Effector CD8-positive, alpha-beta T cell (primary cell): ENCODE results near the gene LARP7.
"Not testable (repeated sequence)": the region's sequence is repeated elsewhere in the genome, so short reads cannot be mapped to it uniquely, and the experiment has no call there.

Experiments
- DNase-seq: peaks from one replicate; lab custom pipeline; 2025; lab: John Stamatoyannopoulos, UW

Gene LARP7

DNA sequence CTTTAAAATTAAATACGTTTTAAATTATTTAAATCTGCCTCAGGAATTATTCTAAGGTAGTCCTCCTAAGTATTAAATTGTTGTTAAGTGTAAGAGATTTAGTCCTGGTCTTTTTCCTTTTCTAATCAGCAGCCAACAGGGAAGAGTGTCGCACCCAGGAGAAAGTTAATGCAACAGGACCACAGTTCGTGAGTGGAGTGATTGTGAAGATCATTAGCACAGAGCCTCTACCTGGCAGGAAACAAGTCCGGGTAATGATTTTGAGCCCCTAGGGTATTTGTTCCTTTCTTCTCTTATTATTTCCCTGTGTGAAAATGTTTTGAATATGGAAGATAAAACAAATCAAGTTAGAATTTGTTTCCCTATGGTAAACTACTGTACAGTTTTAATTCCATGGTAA lies 13.4 kb downstream of the LARP7 start:
- no peak for DNase-seq

DNA sequence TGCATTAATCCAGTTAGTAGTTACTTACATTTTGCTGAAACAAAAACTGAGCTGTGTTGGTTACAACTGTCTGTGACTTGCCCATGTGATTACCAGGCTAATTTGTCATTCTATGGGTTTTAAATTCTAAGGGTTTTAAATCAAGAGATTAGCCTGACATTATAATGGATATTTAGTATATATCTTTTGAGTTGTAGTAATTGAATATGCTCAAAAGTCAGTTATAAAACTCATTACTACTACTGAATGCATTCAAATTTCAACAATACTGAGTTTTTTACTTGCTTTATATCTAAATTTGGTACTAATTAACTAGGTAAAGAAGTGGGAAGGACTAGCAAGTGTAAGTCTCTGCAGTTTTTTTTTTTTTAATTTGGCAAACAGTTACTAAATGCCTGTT lies 14.7 kb downstream of the LARP7 start:
- DNase-seq = no peak

DNA sequence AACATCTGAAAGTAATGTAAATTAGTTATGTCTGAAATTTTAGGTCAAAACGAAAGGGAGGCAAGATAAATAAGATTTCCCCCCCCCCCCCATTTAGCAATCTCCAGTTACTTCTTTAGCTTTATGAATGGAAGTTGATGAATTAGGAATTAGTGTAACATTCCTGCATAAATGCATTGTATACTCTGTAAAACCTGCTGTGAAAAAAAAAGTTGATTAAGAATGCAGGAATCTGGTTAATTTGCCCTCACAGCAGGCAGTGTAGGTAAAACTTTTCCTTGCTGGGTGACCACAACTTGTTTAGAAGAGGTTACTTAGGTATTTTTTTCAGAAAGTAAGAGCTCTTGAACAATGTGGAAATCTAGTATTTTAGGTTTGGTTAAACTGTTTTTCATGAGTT lies 15.3 kb downstream of the LARP7 start:
- DNase-seq = no peak

DNA sequence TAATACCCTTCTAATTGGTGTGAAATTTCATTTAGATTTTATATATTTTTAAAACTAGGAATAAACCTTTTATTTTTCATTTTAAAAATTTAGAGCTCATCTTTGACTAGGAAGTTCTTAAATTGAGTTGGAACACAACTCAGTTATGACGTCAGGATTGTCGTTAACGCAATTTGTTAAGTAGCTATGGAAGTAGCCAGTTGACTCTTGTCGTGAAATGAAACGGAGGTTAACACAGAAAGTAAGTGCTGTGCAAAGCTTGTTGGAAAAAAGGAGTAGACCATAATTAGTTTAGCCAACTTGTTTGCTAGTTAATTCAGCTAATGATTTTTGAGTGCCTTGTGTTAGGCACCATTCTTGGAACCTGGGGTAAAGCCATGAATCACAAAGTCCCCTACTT lies 18.3 kb downstream of the LARP7 start:
- DNase-seq = no peak

DNA sequence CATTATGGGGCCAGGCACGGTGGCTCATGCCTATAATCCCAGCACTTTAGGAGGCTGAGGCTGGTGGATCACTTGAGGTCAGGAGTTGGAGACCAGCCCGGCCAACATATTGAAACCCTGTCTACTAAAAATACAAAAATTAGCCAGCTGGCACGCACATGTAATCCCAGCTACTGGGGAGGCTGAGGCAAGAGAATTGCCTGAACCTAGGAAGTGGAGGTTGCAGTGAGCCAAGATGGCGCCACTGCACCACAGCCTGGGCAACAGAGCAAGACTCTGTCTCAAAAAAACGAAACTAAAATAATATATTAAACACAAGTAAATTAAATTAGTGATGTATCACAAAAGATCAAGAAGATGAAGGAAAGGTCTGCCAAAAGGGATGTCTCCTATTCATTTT lies 19.2 kb downstream of the LARP7 start:
- DNase-seq = not testable (repeated sequence)

DNA sequence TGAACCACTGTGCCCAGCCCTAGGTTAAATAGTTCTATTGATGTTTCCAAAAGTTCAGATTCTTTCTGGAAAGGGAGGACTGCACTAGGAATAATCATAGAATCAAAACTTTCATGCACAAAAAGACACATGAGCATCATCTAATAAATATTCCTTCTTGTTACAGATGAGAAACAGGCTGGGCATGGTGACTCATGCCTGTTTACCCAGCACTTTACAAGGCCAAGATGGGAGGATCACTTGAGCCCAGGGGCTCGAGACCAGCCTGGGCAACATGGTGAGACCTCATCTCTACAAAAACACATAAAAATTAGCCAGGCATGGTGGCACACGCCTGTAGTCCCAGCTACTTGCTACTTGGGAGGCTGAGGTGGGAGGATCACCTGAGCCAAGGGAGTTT lies 27.7 kb downstream of the LARP7 start:
- no peak for DNase-seq

DNA sequence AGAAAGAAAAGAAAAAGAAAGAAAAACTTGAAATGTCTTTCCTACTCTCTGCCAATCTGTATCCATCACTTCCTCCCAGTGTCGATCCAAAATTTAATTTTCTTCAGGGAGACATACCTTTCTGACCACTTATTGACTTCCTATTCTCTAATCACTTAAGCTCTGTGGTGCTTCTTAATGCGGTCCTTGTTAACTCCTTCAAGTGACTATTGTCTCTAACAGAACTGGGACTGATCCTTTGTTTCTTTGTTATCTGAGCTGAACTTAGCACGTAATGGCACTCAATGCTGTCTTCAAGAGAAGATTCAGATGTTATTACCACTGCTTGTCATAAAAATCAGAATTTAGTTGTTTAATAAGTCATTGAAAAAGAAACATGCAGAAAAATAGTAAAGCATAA lies 31.2 kb downstream of the LARP7 start:
- no peak for DNase-seq

DNA sequence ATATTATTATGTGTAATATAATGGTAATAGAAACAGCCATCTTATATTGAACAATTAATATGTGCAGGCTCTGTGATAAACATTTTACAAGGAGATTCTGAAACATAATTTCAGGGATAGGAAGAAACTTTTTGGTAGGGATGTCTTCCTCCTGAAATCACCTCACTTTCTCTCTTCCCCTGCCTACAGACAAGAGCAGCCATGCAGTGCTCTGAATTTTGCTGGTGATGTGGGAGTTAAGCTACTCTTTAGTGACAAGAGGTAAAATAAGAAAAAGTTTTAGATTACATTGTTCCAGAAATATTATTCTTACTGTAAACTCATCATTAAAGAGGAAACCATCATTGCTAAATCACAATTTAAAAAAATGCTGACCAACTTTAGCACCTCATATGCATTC lies 36.1 kb downstream of the LARP7 start:
- DNase-seq = no peak

DNA sequence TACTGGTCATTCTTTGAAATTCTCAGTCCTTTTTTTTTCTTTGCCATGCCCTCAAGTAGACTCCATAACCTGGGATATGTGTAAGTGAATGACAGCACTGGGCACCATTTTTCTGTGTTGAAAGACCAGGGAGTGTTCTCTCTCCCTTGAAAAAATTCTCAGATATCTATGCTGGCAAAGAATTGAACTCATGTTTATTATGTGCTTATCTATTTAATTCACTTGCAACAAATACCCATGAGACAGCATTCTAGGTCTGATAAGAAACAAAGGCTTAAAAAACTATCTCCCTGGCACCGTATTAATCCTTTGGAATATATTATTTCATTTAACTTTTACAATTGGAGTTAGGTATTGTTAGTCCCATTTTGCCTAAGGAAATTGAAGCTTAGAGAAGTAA lies 36.7 kb downstream of the LARP7 start:
- no peak for DNase-seq

DNA sequence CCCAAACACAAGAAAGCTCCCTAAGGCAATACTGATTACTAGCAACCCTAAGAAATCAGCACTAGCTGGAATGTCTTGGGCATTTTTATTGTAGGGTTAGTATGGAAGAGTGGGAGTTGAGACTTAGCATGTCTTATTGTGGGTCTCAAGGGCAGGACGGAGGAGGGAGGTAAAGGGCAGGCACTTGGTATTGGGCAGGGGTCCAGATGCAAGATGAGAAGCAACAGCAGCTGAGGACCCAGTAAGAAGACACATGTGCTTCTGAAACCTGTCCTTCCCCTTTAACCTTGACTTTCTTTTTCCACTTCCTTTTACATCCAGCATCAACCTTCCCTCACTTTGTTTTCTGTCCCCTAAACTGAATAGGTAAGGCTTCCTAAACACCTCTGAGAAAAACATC lies 37.4 kb downstream of the LARP7 start:
- no peak for DNase-seq

DNA sequence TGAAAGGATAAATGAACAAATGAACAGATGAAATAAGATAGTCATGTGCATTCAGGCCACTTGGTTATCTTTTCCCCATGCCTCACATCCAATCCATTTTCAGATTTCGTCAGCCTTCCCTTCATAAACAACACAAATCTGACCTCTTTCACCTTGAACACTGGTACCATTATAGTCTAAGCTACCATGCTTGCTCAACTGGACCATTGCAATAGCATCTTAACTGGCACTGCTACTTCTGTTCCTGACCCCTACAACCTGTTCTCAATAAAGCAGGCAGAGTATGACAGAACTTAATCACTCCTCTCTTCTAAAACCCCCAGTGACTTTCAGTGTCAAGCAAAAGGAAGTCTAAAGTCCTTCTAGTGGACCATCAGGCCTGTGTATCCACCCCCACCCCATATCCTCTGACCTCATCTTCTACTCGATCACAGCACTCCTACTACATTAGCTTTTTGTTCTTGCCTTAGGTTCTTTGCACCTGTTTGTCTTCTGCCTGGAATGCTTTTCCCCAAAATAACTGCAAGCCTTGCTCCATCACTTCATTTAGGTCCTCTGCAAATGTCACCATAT lies 40.7 kb downstream of the LARP7 start:
- no peak for DNase-seq

DNA sequence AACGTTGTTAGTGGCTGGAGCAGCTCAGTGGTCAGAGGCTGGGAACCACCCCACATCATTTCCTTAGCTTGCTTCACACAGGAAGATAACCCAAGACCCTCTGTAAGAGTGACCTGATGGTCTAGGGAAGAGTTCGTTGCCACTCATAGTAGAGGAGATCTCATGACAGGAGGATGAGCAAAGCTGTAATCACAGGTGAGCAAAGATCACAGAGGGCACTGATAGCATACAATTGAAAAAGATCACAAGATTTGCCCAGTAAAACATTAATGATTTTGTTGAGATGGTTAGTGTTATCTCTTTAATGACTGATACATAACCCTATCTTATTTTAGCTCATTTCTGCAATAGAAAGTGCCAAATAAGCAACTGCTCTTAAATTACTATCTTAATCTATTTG lies 44.1 kb downstream of the LARP7 start:
- no peak for DNase-seq

DNA sequence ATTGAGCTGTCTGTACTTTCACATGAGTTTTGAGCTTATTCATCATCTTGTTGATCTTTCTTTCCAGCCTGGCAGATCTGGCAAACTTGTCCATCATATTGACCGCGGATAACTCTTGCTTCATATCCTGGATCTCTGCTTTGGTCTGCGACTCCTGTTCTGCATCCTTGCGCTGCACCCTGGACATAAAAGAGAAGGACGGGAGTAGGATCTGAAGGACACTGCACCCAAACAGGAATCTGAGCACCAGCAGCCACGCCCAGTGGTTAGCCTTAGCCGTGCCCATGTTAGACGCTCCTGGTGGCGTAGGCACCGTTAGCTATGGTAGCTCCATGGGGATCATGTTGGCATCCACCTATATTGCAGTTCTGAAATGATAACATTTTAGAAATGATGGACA lies 56.6 kb downstream of the LARP7 start:
- no peak for DNase-seq

DNA sequence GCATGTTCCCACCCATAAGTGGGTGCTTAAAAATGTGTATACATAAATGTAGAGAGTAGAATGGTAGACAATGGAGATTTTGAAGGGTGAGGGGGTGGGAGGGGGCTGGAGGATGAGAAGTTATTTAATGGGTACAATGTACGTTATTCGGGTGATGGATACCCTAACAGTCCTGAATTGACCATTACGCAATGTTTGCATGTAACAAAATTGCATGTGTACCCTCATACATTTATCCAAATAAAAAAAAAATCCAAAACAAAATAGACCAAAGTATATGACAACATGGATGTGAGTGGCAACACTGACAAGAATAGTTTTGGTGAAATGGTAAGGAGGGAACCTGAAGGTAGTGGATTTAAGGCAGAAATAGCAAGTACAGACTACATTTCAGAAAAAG lies 63.7 kb downstream of the LARP7 start:
- DNase-seq = no peak

DNA sequence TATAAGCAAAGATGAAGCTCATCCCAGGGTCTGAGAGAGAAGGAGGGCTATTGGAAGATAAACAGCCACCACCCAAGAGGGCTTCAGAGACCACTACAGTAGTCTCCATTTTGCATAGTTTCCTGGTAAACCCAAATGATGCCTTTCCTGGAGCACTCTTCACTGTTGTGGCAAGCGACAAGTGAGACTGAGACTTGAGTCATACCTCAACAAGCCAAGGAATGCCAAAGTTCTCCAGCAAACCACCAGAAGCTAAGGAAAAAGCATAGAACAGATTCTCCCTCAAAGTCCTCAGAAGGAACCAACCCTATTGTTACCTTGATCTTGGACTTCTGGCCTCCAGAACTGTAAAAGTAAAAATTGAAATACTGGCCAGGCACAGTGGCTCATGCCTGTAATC lies 65.9 kb downstream of the LARP7 start:
- no peak for DNase-seq

DNA sequence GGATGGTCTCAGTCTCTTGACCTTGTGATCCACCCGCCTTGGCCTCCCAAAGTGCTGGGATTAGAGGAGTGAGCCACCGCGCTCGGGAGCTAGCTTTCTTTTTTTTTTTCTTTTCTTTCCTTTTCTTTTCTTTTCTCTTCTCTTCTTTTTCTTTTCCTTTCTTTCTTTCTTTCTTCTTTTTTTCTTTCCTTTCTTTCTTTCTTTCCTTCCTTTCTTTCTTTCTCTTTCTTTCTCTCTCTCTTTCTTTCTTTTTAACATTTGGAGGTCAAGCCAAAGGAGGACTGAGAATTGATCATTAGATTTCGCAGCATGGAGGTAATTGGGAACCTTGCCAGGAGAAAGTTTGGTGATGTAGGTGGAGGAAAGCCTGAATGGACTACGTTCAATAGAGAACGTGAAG lies 67.4 kb downstream of the LARP7 start:
- DNase-seq = no peak

DNA sequence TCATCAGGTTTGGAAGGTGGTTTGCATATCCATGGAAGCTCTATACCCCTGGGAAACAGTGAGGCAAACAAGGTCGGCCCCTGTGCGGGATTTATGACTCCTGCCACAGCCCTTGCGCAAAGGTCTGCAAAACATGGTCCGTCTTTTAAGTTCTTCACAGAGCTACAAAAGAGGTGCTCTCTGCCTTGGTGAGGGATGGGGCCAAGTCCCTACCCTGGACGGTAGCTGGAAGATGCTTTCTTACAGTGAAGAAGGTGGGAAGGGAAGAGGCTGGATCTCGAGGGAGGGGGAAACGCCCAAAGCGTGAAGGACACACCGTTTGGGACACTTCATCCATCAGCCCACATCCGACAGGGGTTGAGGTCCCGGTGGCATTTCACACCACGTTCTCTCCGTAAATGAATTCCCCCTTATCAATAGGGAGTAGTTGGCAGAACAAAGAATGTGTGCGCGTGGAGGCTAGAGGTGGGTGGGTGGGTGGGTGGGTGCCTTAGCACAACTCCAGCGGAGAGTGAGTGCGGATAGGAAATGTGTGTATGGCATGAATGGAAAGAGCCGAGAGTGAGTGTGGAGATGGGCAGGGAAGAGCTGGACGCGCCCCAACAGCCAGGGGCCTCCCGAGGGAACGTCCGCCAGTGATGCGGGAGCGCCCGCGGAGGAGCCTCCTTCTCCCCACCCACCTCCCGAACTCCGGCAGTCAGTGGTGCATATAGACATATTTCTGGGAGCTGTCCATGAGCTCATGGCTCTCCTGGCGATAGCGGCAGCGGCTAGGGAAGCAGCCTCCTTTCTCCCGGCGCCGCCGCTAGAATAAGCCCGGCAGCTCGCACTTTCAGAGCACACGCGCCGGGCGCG lies 68.3 kb downstream of the LARP7 start:
- DNase-seq = no peak

DNA sequence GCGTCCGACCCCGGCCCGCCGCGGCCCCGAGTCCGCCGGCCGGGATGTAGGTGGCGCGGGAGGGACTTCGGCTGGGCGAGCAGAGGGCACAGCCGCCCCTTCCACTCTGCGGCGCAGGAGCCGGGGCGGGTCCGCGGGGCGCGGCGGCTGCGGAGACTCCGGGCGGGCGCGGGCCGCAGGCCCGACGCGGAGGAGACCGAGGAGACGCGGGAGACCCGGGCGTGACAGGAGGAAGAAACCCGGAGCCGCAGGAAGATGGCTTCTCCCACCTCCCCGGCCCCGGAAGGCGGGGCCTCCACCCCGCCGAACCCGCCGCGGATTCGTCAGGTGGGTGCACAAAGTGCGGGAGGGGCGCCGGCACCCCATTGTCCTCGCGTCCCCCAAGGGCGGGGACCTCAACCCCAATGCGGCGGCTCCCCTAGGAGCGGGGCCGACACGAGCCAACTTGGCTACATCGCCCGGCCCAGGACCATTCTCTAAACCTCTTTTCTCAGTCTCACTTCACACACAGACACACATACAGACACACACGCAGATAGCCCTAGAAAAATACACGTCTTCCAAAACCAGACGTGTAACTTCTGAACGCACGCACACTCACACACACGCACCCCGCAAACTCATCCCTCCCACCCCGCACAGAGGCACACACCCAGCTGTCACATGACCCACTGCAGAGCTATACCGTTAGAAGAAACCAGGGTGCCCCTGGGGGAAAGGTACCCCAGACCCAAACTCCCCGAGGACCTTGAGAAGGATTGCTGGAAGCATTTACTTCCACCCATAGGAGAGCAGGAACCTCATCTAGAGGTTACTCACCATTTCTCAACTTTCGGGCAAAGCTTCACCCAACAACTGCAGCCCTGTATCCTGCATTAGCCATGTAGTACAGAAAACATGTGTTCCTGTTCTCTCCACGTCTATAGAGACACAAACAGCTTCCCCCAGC lies 69.2 kb downstream of the LARP7 start:
- DNase-seq = not testable (repeated sequence)

DNA sequence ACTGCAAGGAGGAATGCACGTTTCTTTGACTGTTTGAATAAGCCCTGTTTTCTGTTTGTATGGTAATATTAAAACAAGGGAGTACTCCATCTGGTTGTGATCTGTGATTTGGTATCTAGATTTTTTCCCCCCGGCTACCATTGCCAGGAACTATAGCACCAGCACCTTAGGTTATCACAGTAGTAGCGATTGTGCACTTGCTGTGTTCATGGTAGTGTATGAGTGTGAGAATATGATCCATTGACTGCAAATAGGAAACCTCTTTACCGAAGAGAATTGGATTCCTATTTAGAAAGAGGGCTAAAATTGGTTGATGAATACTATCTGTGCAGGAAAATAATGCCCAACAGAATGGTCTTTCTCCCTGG lies 69.9 kb downstream of the LARP7 start:
- DNase-seq = no peak
